Measurements from ENCODE around the gene UBD. TPM values are rescaled to one million over a fixed set of nuclear protein-coding genes. Genes with fewer than 3 reads are reported as not detected.

The UBD gene
- total and polyA plus RNA-seq, 2 experiments from 2014 or later = not detected

DNA sequence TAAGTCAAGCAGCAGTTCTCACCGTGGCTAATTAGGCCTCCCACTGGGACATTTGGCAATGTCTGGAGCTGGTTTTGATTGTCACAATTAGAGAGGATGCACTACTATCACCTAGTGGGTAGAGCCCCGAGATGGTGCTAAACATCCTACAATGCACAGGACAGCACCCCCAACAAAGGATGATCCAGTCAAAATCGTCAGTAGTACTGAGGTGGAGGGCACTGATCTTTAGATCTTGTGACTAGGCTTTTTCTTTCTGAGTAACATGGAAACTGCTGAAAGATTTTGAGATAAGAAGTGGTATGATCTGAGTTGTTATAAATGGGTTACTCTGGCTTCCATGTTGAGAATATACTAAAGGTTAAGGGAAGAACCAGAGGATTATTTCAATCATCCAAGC is 12.0 kb downstream of the UBD start (continued):
- TF ChIP-seq ZNF462 (CRISPR knock-in tag; IDR thresholded peaks at IDR 0.05) (no peak), EZH2 (IDR thresholded peaks at IDR 0.05; ENCODE audit: low read depth, unreplicated experiment) (no peak), ZNF114 (CRISPR knock-in tag; IDR thresholded peaks at IDR 0.05) (no peak), JUNB (IDR thresholded peaks at IDR 0.05; ENCODE audit: unreplicated experiment) (no peak), POLR2AphosphoS5 (IDR thresholded peaks at IDR 0.05; ENCODE audit: low read depth) (no peak)
- TF ChIP-seq, protein P1, sequence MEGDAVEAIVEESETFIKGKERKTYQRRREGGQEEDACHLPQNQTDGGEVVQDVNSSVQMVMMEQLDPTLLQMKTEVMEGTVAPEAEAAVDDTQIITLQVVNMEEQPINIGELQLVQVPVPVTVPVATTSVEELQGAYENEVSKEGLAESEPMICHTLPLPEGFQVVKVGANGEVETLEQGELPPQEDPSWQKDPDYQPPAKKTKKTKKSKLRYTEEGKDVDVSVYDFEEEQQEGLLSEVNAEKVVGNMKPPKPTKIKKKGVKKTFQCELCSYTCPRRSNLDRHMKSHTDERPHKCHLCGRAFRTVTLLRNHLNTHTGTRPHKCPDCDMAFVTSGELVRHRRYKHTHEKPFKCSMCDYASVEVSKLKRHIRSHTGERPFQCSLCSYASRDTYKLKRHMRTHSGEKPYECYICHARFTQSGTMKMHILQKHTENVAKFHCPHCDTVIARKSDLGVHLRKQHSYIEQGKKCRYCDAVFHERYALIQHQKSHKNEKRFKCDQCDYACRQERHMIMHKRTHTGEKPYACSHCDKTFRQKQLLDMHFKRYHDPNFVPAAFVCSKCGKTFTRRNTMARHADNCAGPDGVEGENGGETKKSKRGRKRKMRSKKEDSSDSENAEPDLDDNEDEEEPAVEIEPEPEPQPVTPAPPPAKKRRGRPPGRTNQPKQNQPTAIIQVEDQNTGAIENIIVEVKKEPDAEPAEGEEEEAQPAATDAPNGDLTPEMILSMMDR (conservative IDR thresholded peaks at IDR 0.05; ENCODE audit: low read depth in 2 of 2) = no peak

GRCh38 chr6:29537714-29538403 is 21.7 kb downstream of the UBD start:
- Histone ChIP-seq H3K27me3 (ENCODE audit: insufficient read depth) (no peaks in the 10 kb centered on the region), H3K9me2 (ENCODE audit: insufficient read depth) (0 out of 2 replicates have a peak, but pooled peaks cover 7% of the 10 kb centered on the region), H3F3A (replicated peaks; ENCODE audit: low read depth) (no peaks in the 10 kb centered on the region), H3K79me2 (replicated peaks; ENCODE audit: insufficient read depth) (no peaks in the 10 kb centered on the region), H4K20me1 (replicated peaks; ENCODE audit: insufficient read depth) (no peaks in the 10 kb centered on the region; the same call in 1 of the 2 replicates), H3K4me1 (ENCODE audit: insufficient read depth) (no peaks in the 10 kb centered on the region), H3K4me3 (no peak overlapping the region), H2AFZ (no peak overlapping the region), H3K36me3 (ENCODE audit: insufficient read depth) (no peaks in the 10 kb centered on the region), H3K4me2 (no peak overlapping the region), H3K27ac (ENCODE audit: low read depth) (no peak overlapping the region)
- no peaks in the 10 kb centered on the region; the same call in 2 of the 3 replicates for H3K9me3 Mint-ChIP-seq
- TF ChIP-seq JUNB (IDR thresholded peaks at IDR 0.05; ENCODE audit: unreplicated experiment) (no peak), REST (IDR thresholded peaks at IDR 0.05; ENCODE audit: unreplicated experiment) (peak; percentile 73)
- DNase-seq (ENCODE audit: low spot score) = no peak
- no peak overlapping the region for H3K4me3 Mint-ChIP-seq
- H3K4me1 Mint-ChIP-seq = no peaks in the 10 kb centered on the region
- no peak for ATAC-seq
- H3K36me3 Mint-ChIP-seq (ENCODE audit: low read depth) = no peaks in the 10 kb centered on the region
- H3K27ac Mint-ChIP-seq = no peak overlapping the region
- no peaks in the 10 kb centered on the region for H3K27me3 Mint-ChIP-seq (ENCODE audit: insufficient read depth, low read depth, poor library complexity)
